ENCODE results near the gene PDGFD. TPM values are rescaled to one million over a fixed set of nuclear protein-coding genes. Genes with fewer than 3 reads are reported as not detected.

The PDGFD gene
- polyA plus RNA-seq, 1 of the 3 experiments (the other 2 are of a cell fraction): 4.8 TPM

DNA sequence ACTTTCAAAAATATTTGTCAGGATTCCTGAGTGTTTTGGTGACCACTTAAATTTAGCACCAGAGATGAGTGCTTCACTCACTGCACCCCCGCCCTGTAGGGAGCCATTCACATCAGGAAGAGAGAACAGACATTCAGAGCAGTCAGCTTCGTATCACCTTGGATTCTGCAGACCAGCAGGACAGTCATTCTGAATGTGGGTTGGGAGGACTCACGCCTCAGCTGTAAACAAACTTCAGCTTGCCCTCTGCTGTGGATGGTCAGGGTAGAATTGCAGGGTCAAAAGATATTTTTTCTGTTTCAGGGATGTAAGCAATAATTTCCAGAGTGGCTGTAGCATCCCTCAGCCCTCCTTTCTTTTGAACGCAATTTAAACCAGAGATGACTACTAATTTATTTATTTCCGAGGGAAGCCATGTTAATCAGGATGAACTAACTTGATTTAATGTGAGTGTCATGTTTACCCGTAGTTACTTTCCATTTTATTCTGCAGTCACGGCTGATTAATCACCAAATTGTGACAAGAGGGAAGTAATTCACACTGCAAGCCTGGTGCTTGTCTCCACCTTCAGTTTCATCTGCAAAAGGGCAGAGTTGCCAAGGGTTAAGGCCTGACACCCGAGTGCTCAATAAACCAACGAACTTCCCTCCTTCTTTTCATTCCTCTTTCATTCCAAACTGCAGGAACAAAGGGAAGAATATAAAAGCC, 301.7 kb downstream of the PDGFD start:
- H3F3A ChIP-seq (replicated peaks; ENCODE audit: insufficient read depth): no peaks in the 10 kb centered on the region
- POLR2A ChIA-PET: no interaction called here
- H3K27me3 ChIP-seq (ENCODE audit: insufficient read depth): no peaks in the 10 kb centered on the region
- no peaks in the 10 kb centered on the region for H3K36me3 ChIP-seq (replicated peaks in 1 of 2; ENCODE audit: control insufficient read depth in 1 of 2, insufficient read depth in 2 of 2, low read length in 1 of 2)
- H3K79me2 ChIP-seq (ENCODE audit: insufficient read depth): no peaks in the 10 kb centered on the region
- TF ChIP-seq SMC3 (IDR thresholded peaks at IDR 0.05; ENCODE audit: low read depth, low read length) (no peak), GABPA (IDR thresholded peaks at IDR 0.05; ENCODE audit: low read depth) (no peak)
- no peaks in the 10 kb centered on the region for H3K9me2 ChIP-seq
- no peak for DNase-seq
- H4K20me1 ChIP-seq (ENCODE audit: insufficient read depth): no peaks in the 10 kb centered on the region
- no peaks in the 10 kb centered on the region; a peak in 1 of 4 replicates for H3K4me1 ChIP-seq (ENCODE audit: control insufficient read depth in 1 of 2, insufficient read depth in 2 of 2, low read depth in 1 of 2, low read length in 1 of 2)
- no peak overlapping the region for H3K4me2 ChIP-seq
- no peak overlapping the region for H3K9ac ChIP-seq
- no peak overlapping the region for H3K4me3 ChIP-seq (ENCODE audit: low read depth in 2 of 2, low read length in 1 of 2)
- H3K9me3 ChIP-seq: no peaks in the 10 kb centered on the region
- H3K27ac ChIP-seq (ENCODE audit: low read depth in 2 of 2, low read length in 1 of 2): no peak overlapping the region
- 89% methylated on average over 9 of the region's 9 CpGs for WGBS (ENCODE audit: low lambda C conversion rate)
- CTCF ChIA-PET: interaction anchor here (1.2 kb wide), 1 partner anchor 13 kb away, joined by 3 read pairs; no protein-coding TSS in a partner anchor
- no peak overlapping the region for H2AFZ ChIP-seq (ENCODE audit: low read depth)

Other genes with a start within 250 kb of the PDGFD start
- not detected in 2 replicates for gene DDI1, start 127.5 kb downstream of the PDGFD start, polyA plus RNA-seq (2012; rRNA removed)